Stomach (tissue), 4 donors: ENCODE measurements around the gene GALNT13.

Experiments
- CTCF ChIP-seq, 7 experiments: fragments of 450-650 bp in 4 of 7; fragments of 200-600 bp in 3 of 7; sonication (generic) in 3 of 7; IDR thresholded peaks; one replicate each; pipeline ENCODE4 v1.5.1; 2016 to 2019; ENCODE audit warnings: antibody characterized with exemption in 7 of 7, control low read depth in 2 of 7, mild to moderate bottlenecking in 1 of 7
- POLR2A ChIP-seq, 4 donors: fragments of 450-650 bp; IDR thresholded peaks; one replicate each; pipeline ENCODE4 v1.6.1; 2016; ENCODE audit warnings: antibody characterized with exemption in 4 of 4, control low read depth in 2 of 4, mild to moderate bottlenecking in 1 of 4, moderate library complexity in 1 of 4

GRCh38 chr2:154291511-154291910 lies 419.8 kb downstream of the GALNT13 start:
- TF ChIP-seq CTCF (IDR thresholded peaks at IDR 0.05) (no peak), POLR2A (IDR thresholded peaks at IDR 0.05) (no peak)
